ENCODE results near the gene ATXN10. TPM values are rescaled to one million over a fixed set of nuclear protein-coding genes. Genes with fewer than 3 reads are reported as not detected.

Gene ATXN10
- total RNA-seq, 4 donors from 2014 or later, result 78.5 to 152 (median 113) TPM

DNA sequence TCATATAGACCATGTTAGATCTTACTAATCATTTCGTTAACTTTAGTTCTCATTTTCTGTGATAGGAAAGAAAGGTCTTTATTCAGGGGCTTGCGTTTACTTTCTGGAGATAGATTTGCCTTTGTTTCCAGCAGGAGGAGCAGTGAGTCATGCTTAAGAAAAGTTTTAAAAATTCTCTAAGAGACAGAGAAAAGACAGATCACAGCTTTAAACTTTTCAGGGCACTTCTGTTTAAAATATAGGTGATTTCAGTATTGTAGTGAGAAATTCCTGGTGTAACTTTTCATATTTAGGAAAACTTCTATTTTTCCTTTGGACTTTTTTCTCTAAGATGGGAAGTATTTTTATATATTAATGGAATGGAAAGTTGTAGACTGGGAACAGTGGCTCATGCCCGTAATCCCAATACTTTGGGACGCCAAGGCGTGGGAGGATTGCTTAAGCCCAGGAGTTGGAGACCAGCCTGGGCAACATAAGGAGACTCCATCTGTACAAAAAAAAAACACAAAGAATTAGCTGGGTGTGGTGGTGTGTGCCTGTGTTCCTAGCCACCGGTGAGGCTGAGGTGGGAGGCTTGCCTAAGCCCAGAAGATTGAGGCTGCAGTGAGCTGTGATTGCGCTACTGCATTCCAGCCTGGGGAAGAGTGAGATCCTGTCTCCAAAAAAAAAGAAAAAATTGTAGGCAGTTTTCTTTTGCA is 60.3 kb downstream of the ATXN10 start:
- Histone ChIP-seq H3K9me3 (no peaks in the 10 kb centered on the region), H3K36me3 (peaks cover 3 to 54% of the 10 kb centered on the region in 2 donors), H3K4me1 (no peaks in the 10 kb centered on the region), H3K4me3 (no peak overlapping the region), H3K27ac (no peak overlapping the region), H3K27me3 (no peaks in the 10 kb centered on the region)
- TF ChIP-seq, protein P1, sequence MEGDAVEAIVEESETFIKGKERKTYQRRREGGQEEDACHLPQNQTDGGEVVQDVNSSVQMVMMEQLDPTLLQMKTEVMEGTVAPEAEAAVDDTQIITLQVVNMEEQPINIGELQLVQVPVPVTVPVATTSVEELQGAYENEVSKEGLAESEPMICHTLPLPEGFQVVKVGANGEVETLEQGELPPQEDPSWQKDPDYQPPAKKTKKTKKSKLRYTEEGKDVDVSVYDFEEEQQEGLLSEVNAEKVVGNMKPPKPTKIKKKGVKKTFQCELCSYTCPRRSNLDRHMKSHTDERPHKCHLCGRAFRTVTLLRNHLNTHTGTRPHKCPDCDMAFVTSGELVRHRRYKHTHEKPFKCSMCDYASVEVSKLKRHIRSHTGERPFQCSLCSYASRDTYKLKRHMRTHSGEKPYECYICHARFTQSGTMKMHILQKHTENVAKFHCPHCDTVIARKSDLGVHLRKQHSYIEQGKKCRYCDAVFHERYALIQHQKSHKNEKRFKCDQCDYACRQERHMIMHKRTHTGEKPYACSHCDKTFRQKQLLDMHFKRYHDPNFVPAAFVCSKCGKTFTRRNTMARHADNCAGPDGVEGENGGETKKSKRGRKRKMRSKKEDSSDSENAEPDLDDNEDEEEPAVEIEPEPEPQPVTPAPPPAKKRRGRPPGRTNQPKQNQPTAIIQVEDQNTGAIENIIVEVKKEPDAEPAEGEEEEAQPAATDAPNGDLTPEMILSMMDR (IDR thresholded peaks at IDR 0.05), result peak in 3 of 4 experiments; percentile 21 to 36 (median 27)
- TF ChIP-seq EP300 (IDR thresholded peaks at IDR 0.05), result no peak
- 57 to 67% methylated on average over 4 to 7 of the region's 7 CpGs for WGBS, 2 donors (ENCODE audit: low coverage in 1 of 2)
- ATAC-seq, result no peak

DNA sequence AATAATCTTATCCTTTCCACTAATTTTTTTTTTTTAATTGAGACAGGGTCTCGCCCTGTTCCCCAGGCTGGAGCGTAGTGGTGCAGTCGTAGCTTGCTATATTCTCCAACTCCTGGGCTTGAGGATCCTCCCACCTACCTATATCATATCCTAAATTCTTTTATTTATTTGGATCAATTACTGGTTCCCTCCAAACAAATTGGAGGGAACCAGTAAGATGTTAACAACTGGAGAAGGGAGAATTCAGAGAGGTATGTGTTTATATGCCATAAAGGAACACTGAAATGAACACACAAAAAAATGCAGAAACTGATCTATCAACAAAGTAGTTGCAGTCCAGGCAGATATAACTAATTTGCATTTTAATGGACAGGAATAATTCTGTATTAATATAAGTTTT is 63.6 kb downstream of the ATXN10 start:
- Histone ChIP-seq H3K9me3 (no peaks in the 10 kb centered on the region), H3K27me3 (no peaks in the 10 kb centered on the region), H3K4me1 (no peaks in the 10 kb centered on the region), H3K27ac (no peak overlapping the region), H3K36me3 (peaks cover 2 to 73% of the 10 kb centered on the region in 2 donors), H3K4me3 (no peak overlapping the region)
- no peak for TF ChIP-seq EP300 (IDR thresholded peaks at IDR 0.05)
- TF ChIP-seq POLR2A (IDR thresholded peaks at IDR 0.05), result no peak
- TF ChIP-seq, protein P1 (IDR thresholded peaks at IDR 0.05), result no peak
- TF ChIP-seq POLR2AphosphoS5 (IDR thresholded peaks at IDR 0.05), result no peak
- no peak for ATAC-seq
- 88% methylated on average over 2 of the region's 3 CpGs; no CpG with 5 or more reads in 1 of the 2 donors for WGBS, 2 donors (ENCODE audit: low coverage in 1 of 2)

DNA sequence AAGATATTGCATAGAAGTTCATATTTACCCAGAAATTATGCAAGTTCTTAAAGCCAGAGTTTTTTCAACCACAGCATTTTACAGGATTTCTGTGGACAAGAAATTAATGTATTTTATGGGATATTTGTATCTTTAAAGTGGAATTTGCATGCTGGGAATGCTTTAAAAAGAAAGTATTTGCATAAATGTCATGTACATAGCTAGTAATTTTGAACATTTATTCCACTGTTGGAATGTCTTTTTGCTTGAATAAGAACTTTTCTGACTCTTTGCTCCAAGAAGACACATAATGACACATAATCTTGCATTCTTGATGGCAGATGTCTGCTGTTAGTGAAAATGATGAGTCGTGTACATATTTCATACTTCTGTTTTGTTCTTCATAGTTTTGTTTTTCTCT is 66.6 kb downstream of the ATXN10 start:
- ATAC-seq, result no peak
- Histone ChIP-seq H3K4me1 (peaks cover 0 to 5% (median 0%) of the 10 kb centered on the region in 3 donors), H3K27ac (no peak overlapping the region), H3K27me3 (no peaks in the 10 kb centered on the region), H3K9me3 (no peaks in the 10 kb centered on the region), H3K36me3 (peaks cover 6 to 84% of the 10 kb centered on the region in 2 donors), H3K4me3 (no peak overlapping the region)
- WGBS, 2 donors (ENCODE audit: low coverage in 1 of 2), result 95 to 100% methylated on average over 1 of the region's 1 CpG
- TF ChIP-seq, protein P1 (IDR thresholded peaks at IDR 0.05), result no peak
- TF ChIP-seq POLR2AphosphoS5 (IDR thresholded peaks at IDR 0.05), result no peak
- TF ChIP-seq EP300 (IDR thresholded peaks at IDR 0.05), result no peak
- no peak for TF ChIP-seq POLR2A (IDR thresholded peaks at IDR 0.05)

DNA sequence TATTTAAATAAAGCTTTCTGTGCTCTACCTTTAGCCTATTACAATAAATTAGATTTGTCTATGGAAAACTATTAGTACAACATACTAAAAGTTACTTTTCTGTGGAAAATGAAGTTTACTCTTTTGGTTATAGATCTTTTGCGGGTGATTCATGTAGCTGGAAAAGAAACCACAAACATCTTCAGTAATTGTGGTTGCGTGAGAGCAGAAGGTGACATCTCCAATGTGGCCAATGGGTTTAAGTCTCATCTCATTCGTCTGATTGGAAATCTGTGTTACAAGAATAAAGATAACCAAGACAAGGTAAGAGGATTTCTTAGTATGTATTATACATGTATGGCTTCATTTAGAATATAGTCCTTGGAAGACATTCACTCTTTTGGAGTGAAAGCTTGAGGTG is 68.6 kb downstream of the ATXN10 start:
- TF ChIP-seq EP300 (IDR thresholded peaks at IDR 0.05) (no peak), POLR2A (IDR thresholded peaks at IDR 0.05) (no peak)
- Histone ChIP-seq H3K36me3 (peaks cover 6 to 92% of the 10 kb centered on the region in 2 donors), H3K9me3 (no peaks in the 10 kb centered on the region), H3K27ac (no peak overlapping the region), H3K4me1 (peaks cover 0 to 12% (median 0%) of the 10 kb centered on the region in 3 donors), H3K4me3 (no peak overlapping the region), H3K27me3 (no peaks in the 10 kb centered on the region)
- no peak for ATAC-seq
- 95 to 100% methylated on average over 3 of the region's 3 CpGs for WGBS, 2 donors (ENCODE audit: low coverage in 1 of 2)

DNA sequence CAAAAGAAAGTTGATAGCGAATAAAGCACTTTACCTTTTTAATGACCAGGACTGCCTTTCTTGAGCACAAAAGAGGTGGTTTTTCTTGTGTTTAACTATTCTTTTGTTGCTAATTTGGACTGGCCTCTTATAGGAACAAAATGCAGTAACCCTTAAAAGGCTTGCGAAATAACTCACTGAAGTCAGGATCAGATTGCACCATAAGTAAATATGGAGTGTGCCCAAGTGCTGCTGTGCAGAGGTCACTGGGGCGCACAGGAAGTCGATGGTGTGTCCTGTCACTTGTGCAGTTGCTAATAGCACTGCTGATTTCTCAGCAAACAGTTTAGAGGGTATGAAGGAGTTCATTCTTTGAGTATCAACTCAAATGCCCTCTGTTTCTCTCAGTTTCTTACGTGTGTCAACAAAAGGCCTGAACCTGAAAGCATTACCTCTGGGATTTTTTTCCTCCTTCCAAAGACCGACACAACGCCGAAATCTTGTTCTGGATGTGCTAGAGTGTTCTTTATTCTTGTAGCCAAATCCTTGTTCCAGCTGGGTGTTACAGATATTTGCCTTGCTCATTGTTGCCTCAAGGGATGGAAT is 71.3 kb downstream of the ATXN10 start:
- 85 to 100% methylated on average over 2 to 8 of the region's 8 CpGs for WGBS, 2 donors (ENCODE audit: low coverage in 1 of 2)
- H3K36me3 ChIP-seq, result peaks cover 6 to 74% of the 10 kb centered on the region in 2 donors
- no peak for ATAC-seq

More for the DNA sequence above, 71.3 kb downstream of the ATXN10 start:
- Histone ChIP-seq H3K27ac (no peak overlapping the region), H3K27me3 (no peaks in the 10 kb centered on the region), H3K4me3 (no peak overlapping the region), H3K4me1 (peaks cover 0 to 12% (median 0%) of the 10 kb centered on the region in 3 donors), H3K9me3 (no peaks in the 10 kb centered on the region)
- TF ChIP-seq POLR2AphosphoS5 (IDR thresholded peaks at IDR 0.05) (peak; percentile 23), EP300 (IDR thresholded peaks at IDR 0.05) (no peak)
- TF ChIP-seq, protein P1 (IDR thresholded peaks at IDR 0.05), result no peak

Measured in gastroesophageal sphincter (tissue), 4 donors.